HG02642 (cell line): ENCODE results near the gene BCAS3.

Source experiments
- ATAC-seq: cut with Tn5 transposase; IDR thresholded peaks from one replicate; pipeline ENCODE4 v1.9.1; 2021; ENCODE audit warnings: mild to moderate bottlenecking; ENCODE audit not compliant: unreplicated experiment, poor library complexity

Gene BCAS3

GRCh38 chr17:61091096-61091495 is 413.4 kb downstream of the BCAS3 start:
- no peak for ATAC-seq

- no peak for ATAC-seq
These were observed 420.1 kb downstream of the BCAS3 start for GRCh38 chr17:61097781-61098180.

- ATAC-seq = no peak
These were observed 428.7 kb downstream of the BCAS3 start for GRCh38 chr17:61106354-61106753.

GRCh38 chr17:61116577-61116976 is 438.9 kb downstream of the BCAS3 start:
- ATAC-seq = no peak

GRCh38 chr17:61117983-61118382 is 440.3 kb downstream of the BCAS3 start:
- ATAC-seq = no peak

GRCh38 chr17:61118871-61119270 is 441.2 kb downstream of the BCAS3 start:
- no peak for ATAC-seq

GRCh38 chr17:61122326-61122913 is 444.8 kb downstream of the BCAS3 start:
- ATAC-seq = no peak

GRCh38 chr17:61124562-61124961 is 446.9 kb downstream of the BCAS3 start:
- no peak for ATAC-seq

GRCh38 chr17:61126473-61127249 is 449.0 kb downstream of the BCAS3 start:
- ATAC-seq = no peak

- ATAC-seq = no peak
These were observed 450.3 kb downstream of the BCAS3 start for GRCh38 chr17:61127960-61128359.

- no peak for ATAC-seq
These were observed 451.0 kb downstream of the BCAS3 start for GRCh38 chr17:61128661-61129115.

- ATAC-seq = no peak
These were observed 451.9 kb downstream of the BCAS3 start for GRCh38 chr17:61129267-61130254.

- no peak for ATAC-seq
These were observed 452.7 kb downstream of the BCAS3 start for GRCh38 chr17:61130330-61130729.

GRCh38 chr17:61131585-61131984 is 453.9 kb downstream of the BCAS3 start:
- ATAC-seq = no peak

- ATAC-seq = no peak
These were observed 454.9 kb downstream of the BCAS3 start for GRCh38 chr17:61132524-61132923.

- no peak for ATAC-seq
These were observed 456.2 kb downstream of the BCAS3 start for GRCh38 chr17:61133853-61134252.

GRCh38 chr17:61134551-61135235 is 457.0 kb downstream of the BCAS3 start:
- ATAC-seq = no peak

GRCh38 chr17:61135782-61136181 is 458.1 kb downstream of the BCAS3 start:
- ATAC-seq = no peak

- ATAC-seq = no peak
These were observed 458.6 kb downstream of the BCAS3 start for GRCh38 chr17:61136296-61136695.

- peak; percentile 94 for ATAC-seq
These were observed 461.6 kb downstream of the BCAS3 start for GRCh38 chr17:61139219-61139618.
